ENCODE data around the gene SH3GL2. TPM values are rescaled to one million over a fixed set of nuclear protein-coding genes. Genes with fewer than 3 reads are reported as not detected.

The SH3GL2 gene
- total RNA-seq, 4 donors from 2014 or later = 0.20 to 0.41 (median 0.32) TPM; not detected in 1

DNA sequence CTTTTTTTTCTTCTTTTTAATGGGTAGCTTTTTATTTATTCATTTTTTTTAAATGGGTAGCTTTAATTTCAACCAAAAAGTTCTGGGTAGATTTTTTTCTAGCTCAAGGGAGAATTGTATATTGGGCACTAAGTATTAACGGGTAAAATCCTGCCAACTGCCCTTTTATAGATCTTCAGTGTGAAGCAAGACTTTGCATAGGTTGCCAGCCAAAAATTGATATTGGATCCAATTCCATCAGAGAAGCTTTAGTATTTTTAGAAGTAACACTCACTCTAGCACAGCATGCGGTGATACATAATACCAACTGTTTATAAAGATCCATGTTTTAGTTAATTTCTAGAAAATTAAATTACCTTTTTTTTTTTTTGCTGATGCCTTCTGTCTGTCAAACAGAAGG lies 49.8 kb downstream of the SH3GL2 start:
- H3K27ac ChIP-seq = no peak overlapping the region
- in situ Hi-C loops (cut with MboI; ENCODE audit: low pct_ligation_motif_present in 1 of 4, low pct_unique_long_range_greater_than_20kb in 1 of 4, low sequenced_read_pairs in 3 of 4) (no loop called here), intact Hi-C loops (cut with DNase I; ENCODE audit: low total_unique reads) (no loop called here)
- no peak overlapping the region for H3K4me3 ChIP-seq
- no peak for DNase-seq
- H3K36me3 ChIP-seq = no peaks in the 10 kb centered on the region
- H3K27me3 ChIP-seq = no peaks in the 10 kb centered on the region
- TF ChIP-seq EP300 (IDR thresholded peaks at IDR 0.05; ENCODE audit: low read depth) = no peak
- TF ChIP-seq, protein P1, sequence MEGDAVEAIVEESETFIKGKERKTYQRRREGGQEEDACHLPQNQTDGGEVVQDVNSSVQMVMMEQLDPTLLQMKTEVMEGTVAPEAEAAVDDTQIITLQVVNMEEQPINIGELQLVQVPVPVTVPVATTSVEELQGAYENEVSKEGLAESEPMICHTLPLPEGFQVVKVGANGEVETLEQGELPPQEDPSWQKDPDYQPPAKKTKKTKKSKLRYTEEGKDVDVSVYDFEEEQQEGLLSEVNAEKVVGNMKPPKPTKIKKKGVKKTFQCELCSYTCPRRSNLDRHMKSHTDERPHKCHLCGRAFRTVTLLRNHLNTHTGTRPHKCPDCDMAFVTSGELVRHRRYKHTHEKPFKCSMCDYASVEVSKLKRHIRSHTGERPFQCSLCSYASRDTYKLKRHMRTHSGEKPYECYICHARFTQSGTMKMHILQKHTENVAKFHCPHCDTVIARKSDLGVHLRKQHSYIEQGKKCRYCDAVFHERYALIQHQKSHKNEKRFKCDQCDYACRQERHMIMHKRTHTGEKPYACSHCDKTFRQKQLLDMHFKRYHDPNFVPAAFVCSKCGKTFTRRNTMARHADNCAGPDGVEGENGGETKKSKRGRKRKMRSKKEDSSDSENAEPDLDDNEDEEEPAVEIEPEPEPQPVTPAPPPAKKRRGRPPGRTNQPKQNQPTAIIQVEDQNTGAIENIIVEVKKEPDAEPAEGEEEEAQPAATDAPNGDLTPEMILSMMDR (IDR thresholded peaks at IDR 0.05) = no peak
- no peak for TF ChIP-seq POLR2AphosphoS5 (IDR thresholded peaks at IDR 0.05)
- TF ChIP-seq POLR2A (IDR thresholded peaks at IDR 0.05) = no peak
- no peaks in the 10 kb centered on the region for H3K4me1 ChIP-seq
- H3K9me3 ChIP-seq = no peaks in the 10 kb centered on the region
- 75 to 90% methylated on average over 2 of the region's 2 CpGs for WGBS, 2 donors (ENCODE audit: low coverage in 1 of 2)

DNA sequence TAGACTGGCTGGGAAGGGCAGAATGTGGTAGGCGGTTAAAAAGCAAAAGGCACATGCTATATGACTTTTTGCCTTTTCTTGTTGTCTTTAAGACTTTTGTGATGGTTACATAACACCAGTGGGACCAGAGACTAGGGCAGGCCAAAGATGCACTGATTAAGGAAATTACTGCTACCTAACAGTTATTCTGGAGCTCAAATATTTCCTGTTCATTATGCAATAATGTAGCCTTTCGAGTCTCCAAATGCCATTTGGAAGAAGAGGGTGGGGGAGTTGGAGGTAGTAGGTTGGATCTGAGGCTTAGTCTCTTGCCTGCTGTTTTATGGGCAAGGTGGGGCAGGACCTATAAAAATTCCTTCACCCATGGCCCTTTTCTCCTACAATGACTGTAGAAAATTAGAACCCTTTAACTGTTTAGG lies 51.7 kb downstream of the SH3GL2 start:
- no peaks in the 10 kb centered on the region for H3K36me3 ChIP-seq
- TF ChIP-seq EP300 (IDR thresholded peaks at IDR 0.05; ENCODE audit: low read depth) = no peak
- no peak overlapping the region for H3K4me3 ChIP-seq
- DNase-seq = no peak
- intact Hi-C loops (cut with DNase I; ENCODE audit: low total_unique reads) = no loop called here
- no peaks in the 10 kb centered on the region for H3K9me3 ChIP-seq
- WGBS, 2 donors (ENCODE audit: low coverage in 1 of 2) = 53 to 100% methylated on average over 1 to 2 of the region's 2 CpGs
- in situ Hi-C loops (cut with MboI; ENCODE audit: low pct_ligation_motif_present in 1 of 4, low pct_unique_long_range_greater_than_20kb in 1 of 4, low sequenced_read_pairs in 3 of 4) = no loop called here
- no peaks in the 10 kb centered on the region for H3K27me3 ChIP-seq
- no peak overlapping the region for H3K27ac ChIP-seq
- H3K4me1 ChIP-seq = no peaks in the 10 kb centered on the region

DNA sequence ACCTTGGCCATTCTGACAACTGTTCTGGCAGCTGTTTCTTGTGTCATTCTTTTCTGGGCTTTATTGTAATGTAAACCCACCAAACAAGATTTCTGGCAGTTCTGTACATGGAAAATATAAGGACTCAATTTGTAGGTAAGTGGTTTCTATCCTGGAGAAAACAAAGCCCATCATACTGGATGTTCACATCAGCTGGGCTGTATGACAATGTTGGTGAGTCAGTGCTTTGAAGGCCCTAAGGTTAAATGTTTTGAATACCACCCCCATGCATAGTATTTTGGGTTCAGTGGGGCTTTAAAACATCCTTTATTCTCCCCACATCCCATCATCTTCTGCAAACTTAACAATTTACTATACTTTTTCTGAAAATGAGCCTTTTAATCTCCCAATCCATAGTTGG lies 52.5 kb downstream of the SH3GL2 start:
- Histone ChIP-seq H3K27me3 (no peaks in the 10 kb centered on the region), H3K27ac (no peak overlapping the region), H3K4me1 (no peaks in the 10 kb centered on the region), H3K36me3 (no peaks in the 10 kb centered on the region), H3K9me3 (no peaks in the 10 kb centered on the region), H3K4me3 (no peak overlapping the region)
- TF ChIP-seq POLR2AphosphoS5 (IDR thresholded peaks at IDR 0.05) (no peak), EP300 (IDR thresholded peaks at IDR 0.05; ENCODE audit: low read depth) (no peak), POLR2A (IDR thresholded peaks at IDR 0.05) (no peak)
- TF ChIP-seq, protein P1 (IDR thresholded peaks at IDR 0.05) = no peak
- no peak for DNase-seq
- intact Hi-C loops (cut with DNase I; ENCODE audit: low total_unique reads) (no loop called here), in situ Hi-C loops (cut with MboI; ENCODE audit: low pct_ligation_motif_present in 1 of 4, low pct_unique_long_range_greater_than_20kb in 1 of 4, low sequenced_read_pairs in 3 of 4) (no loop called here)

DNA sequence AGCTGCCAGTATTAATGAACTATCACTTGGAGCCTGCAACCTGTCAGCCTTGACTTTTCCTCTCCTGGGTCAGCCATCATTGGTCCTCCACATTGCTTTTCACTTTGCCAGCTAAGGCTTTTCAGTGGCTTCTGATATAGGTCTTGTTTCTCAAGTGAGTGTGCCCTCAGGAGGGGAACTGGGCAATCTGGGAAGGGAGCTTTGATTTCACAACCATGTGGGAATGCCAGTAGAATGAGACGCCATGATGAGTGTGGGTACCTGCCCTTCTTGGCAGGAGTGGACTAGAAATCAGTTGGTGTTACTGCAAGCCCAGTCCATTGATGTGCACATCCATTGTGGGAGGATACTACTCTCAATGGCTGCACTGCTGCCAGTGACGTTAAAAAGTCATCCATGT lies 54.1 kb downstream of the SH3GL2 start:
- no peak for DNase-seq
- H3K4me1 ChIP-seq = no peaks in the 10 kb centered on the region
- H3K9me3 ChIP-seq = no peaks in the 10 kb centered on the region
- WGBS, 2 donors (ENCODE audit: low coverage in 1 of 2) = 50 to 75% methylated on average over 2 of the region's 2 CpGs
- H3K27ac ChIP-seq = no peak overlapping the region
- no peak overlapping the region for H3K4me3 ChIP-seq
- in situ Hi-C loops (cut with MboI; ENCODE audit: low pct_ligation_motif_present in 1 of 4, low pct_unique_long_range_greater_than_20kb in 1 of 4, low sequenced_read_pairs in 3 of 4) = no loop called here
- H3K36me3 ChIP-seq = no peaks in the 10 kb centered on the region
- TF ChIP-seq, protein P1 (IDR thresholded peaks at IDR 0.05) = no peak
- no peak for TF ChIP-seq POLR2A (IDR thresholded peaks at IDR 0.05)
- no peak for TF ChIP-seq POLR2AphosphoS5 (IDR thresholded peaks at IDR 0.05)
- no peak for TF ChIP-seq EP300 (IDR thresholded peaks at IDR 0.05; ENCODE audit: low read depth)
- H3K27me3 ChIP-seq = no peaks in the 10 kb centered on the region
- intact Hi-C loops (cut with DNase I; ENCODE audit: low total_unique reads) = no loop called here

DNA sequence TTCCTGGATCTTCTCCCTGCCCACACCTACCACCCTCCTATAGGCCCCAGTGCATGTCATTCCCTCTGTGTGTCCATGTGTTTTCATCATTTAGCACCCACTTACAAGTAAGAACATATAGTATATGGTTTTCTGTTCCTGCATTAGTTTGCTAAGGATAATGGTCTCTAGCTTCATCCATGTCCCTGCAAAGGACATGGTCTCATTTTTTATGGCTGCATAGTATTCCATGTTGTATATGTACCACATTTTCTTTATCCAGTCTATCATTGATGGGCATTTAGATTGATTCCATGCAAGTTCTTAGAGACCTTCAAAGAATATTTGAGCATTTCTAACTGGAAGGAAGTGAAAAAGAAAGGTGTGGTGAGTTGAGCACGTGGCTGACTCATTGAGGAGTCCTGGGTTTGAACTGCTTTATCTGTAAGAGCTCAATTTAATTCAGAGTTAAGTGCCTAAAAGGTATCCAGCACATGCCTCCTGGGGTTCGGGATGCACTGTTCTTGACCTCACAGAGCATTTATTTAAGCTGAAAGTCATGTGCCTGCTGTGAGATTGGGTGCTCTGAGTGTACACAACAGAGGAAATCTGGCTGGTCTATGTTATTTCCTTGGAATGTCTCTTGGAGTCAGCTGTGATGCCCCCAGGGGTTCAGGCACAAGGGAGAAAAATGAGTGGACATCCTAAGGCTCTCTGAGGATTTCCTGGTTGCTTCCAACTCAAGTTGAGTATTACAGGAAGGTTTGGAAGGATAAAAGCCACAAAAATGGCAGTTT lies 56.4 kb downstream of the SH3GL2 start:
- H3K27me3 ChIP-seq = no peaks in the 10 kb centered on the region
- no peak for TF ChIP-seq EP300 (IDR thresholded peaks at IDR 0.05; ENCODE audit: low read depth)
- TF ChIP-seq POLR2A (IDR thresholded peaks at IDR 0.05) = no peak
- TF ChIP-seq, protein P1 (IDR thresholded peaks at IDR 0.05) = no peak
- TF ChIP-seq POLR2AphosphoS5 (IDR thresholded peaks at IDR 0.05) = no peak
- in situ Hi-C loops (cut with MboI; ENCODE audit: low pct_ligation_motif_present in 1 of 4, low pct_unique_long_range_greater_than_20kb in 1 of 4, low sequenced_read_pairs in 3 of 4) = no loop called here
- intact Hi-C loops (cut with DNase I; ENCODE audit: low total_unique reads) = no loop called here
- no peaks in the 10 kb centered on the region for H3K9me3 ChIP-seq
- H3K27ac ChIP-seq = no peak overlapping the region
- no peaks in the 10 kb centered on the region for H3K36me3 ChIP-seq
- 25 to 50% methylated on average over 1 to 2 of the region's 2 CpGs for WGBS, 2 donors (ENCODE audit: low coverage in 1 of 2)
- H3K4me3 ChIP-seq = no peak overlapping the region
- no peaks in the 10 kb centered on the region for H3K4me1 ChIP-seq
- DNase-seq = no peak

All from transverse colon (tissue), 4 donors.